ENCODE measurements around the gene IRX4. TPM values are rescaled to one million over a fixed set of nuclear protein-coding genes. Genes with fewer than 3 reads are reported as not detected.

The IRX4 gene
- total and polyA plus RNA-seq, 2 donors (not counting 3 experiments of a cell fraction or from before 2014, with no cell fraction given): not detected

- BruUV-seq (replicated peaks): no TSS peak
- intact Hi-C loops (cut with micrococcal nuclease) (no loop called here), dilution Hi-C loops (cut with MboI; ENCODE audit: extremely low pct_ligation_motif_present, low sequenced_read_pairs) (no loop called here)
- H3K79me2 ChIP-seq (ENCODE audit: control insufficient read depth, insufficient read depth, low read length): no peaks in the 10 kb centered on the region
- H3K27ac ChIP-seq (ENCODE audit: insufficient read depth, low read depth, low read length): no peak overlapping the region
- no peak overlapping the region for H3K4me2 ChIP-seq (ENCODE audit: insufficient read depth, low read length)
- no peaks in the 10 kb centered on the region for H3K9me3 ChIP-seq (replicated peaks; ENCODE audit: control insufficient read depth, insufficient read depth, low read length)
- no peaks in the 10 kb centered on the region for H4K20me1 ChIP-seq (replicated peaks; ENCODE audit: control insufficient read depth, extremely low read depth, insufficient read depth, low read length)
- TF ChIP-seq POLR2AphosphoS5 (IDR thresholded peaks at IDR 0.05; ENCODE audit: insufficient read depth, low read depth, low read length): no peak
- TF ChIP-seq POLR2A (IDR thresholded peaks at IDR 0.05; ENCODE audit: low read depth, low read length): no peak
- no peak for TF ChIP-seq GATA2 (IDR thresholded peaks at IDR 0.05; ENCODE audit: insufficient read depth, insufficient read length, low read depth, low read length)
- TF ChIP-seq, protein P1, sequence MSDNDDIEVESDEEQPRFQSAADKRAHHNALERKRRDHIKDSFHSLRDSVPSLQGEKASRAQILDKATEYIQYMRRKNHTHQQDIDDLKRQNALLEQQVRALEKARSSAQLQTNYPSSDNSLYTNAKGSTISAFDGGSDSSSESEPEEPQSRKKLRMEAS (IDR thresholded peaks at IDR 0.05; ENCODE audit: insufficient read depth, insufficient read length): no peak
- no peak for TF ChIP-seq MYC (IDR thresholded peaks at IDR 0.05; ENCODE audit: low read depth, low read length)
- no peak for TF ChIP-seq EZH2 (IDR thresholded peaks at IDR 0.05; ENCODE audit: borderline replicate concordance, low read depth, low read length, severe bottlenecking)
- TF ChIP-seq, protein P2, sequence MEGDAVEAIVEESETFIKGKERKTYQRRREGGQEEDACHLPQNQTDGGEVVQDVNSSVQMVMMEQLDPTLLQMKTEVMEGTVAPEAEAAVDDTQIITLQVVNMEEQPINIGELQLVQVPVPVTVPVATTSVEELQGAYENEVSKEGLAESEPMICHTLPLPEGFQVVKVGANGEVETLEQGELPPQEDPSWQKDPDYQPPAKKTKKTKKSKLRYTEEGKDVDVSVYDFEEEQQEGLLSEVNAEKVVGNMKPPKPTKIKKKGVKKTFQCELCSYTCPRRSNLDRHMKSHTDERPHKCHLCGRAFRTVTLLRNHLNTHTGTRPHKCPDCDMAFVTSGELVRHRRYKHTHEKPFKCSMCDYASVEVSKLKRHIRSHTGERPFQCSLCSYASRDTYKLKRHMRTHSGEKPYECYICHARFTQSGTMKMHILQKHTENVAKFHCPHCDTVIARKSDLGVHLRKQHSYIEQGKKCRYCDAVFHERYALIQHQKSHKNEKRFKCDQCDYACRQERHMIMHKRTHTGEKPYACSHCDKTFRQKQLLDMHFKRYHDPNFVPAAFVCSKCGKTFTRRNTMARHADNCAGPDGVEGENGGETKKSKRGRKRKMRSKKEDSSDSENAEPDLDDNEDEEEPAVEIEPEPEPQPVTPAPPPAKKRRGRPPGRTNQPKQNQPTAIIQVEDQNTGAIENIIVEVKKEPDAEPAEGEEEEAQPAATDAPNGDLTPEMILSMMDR (IDR thresholded peaks at IDR 0.05; ENCODE audit: extremely low read depth in 1 of 2, insufficient read depth in 1 of 2, low read depth in 1 of 2, low read length in 2 of 2): no peak
- TF ChIP-seq FOS (IDR thresholded peaks at IDR 0.05; ENCODE audit: borderline replicate concordance, insufficient read depth, low read length): no peak
- TF ChIP-seq JUN (IDR thresholded peaks at IDR 0.05; ENCODE audit: borderline replicate concordance, insufficient read depth, insufficient read length, low read depth): no peak
- ChIA-PET CTCF (no interaction called here), POLR2A (no interaction called here)
- no peak overlapping the region for H3K4me3 ChIP-seq (replicated peaks in 1 of 3; ENCODE audit: insufficient read depth in 1 of 3, low read depth in 1 of 3, low read length in 3 of 3)
- H3K9ac ChIP-seq (replicated peaks; ENCODE audit: extremely low read depth, insufficient read depth, low read length): no peak overlapping the region
- H3K4me1 ChIP-seq (ENCODE audit: control insufficient read depth, extremely low read depth, insufficient read depth, low read length): no peaks in the 10 kb centered on the region
- no peaks in the 10 kb centered on the region for H3K27me3 ChIP-seq (ENCODE audit: control insufficient read depth in 2 of 2, insufficient read depth in 2 of 2, low read length in 2 of 2)
- no peaks in the 10 kb centered on the region for H3K36me3 ChIP-seq (ENCODE audit: control insufficient read depth in 2 of 2, extremely low read depth in 1 of 2, insufficient read depth in 2 of 2, low read length in 2 of 2)
- no peak for FAIRE-seq
- DNase-seq (ENCODE audit: low read depth, low spot score): no peak
- no peaks in the 10 kb centered on the region for H3K9me1 ChIP-seq (replicated peaks; ENCODE audit: control insufficient read depth, extremely low read depth, insufficient read depth, low read length)
- no peak overlapping the region for H2AFZ ChIP-seq (ENCODE audit: low read depth, low read length)
Observed at GRCh38 chr5:1832511-1833250, 50.0 kb downstream of the IRX4 start.
